PC-9 (cell line): Measurements from ENCODE around the gene SPHK1. TPM values are rescaled to one million over a fixed set of nuclear protein-coding genes. Genes with fewer than 3 reads are reported as not detected.
A peak's percentile ranks its signal among the peaks of the same experiment; 100 is the strongest.

ENCODE experiments used
- BruUV-seq: library from RNA; stranded (reverse); fragments of 400-500 nt; replicated peaks from 2 replicates; lab custom pipeline; 2021; lab: Mats Ljungman, UMichigan
- CTCF ChIA-PET: fragments of 300-600 bp; sonication (Branson Sonifier 250); formaldehyde crosslinking; loops from one replicate; lab custom pipeline; 2022; ENCODE audit warnings: antibody characterized with exemption; lab: Charles Lee
- POLR2A ChIA-PET: fragments of 300-600 bp; sonication (Branson Sonifier 250); formaldehyde crosslinking; loops from one replicate; lab custom pipeline; 2022; ENCODE audit warnings: antibody characterized with exemption; ENCODE audit not compliant: unreplicated experiment; lab: Charles Lee
- DNase-seq, 2 experiments: peaks; one replicate each; pipeline versions ENCODE4 v3.0.0 to v3.0.0-alpha.2; 2015 to 2022; ENCODE audit warnings: mixed read lengths in 1 of 2
- H2AFZ ChIP-seq: fragments of 200-600 bp; sonication (generic); 2 replicates; pipeline ENCODE4 v1.8.1; 2017; ENCODE audit warnings: antibody characterized with exemption
- H3F3A ChIP-seq: fragments of 200-600 bp; sonication (generic); 2 replicates; pipeline ENCODE4 v1.8.1; 2017; ENCODE audit warnings: antibody characterized with exemption, mild to moderate bottlenecking, low read depth; ENCODE audit not compliant: insufficient read depth
- H3K27ac ChIP-seq: fragments of 200-600 bp; sonication (generic); 2 replicates; pipeline ENCODE4 v1.6.1; 2016; ENCODE audit warnings: mixed run types
- H3K27me3 ChIP-seq: fragments of 200-600 bp; sonication (generic); 2 replicates; pipeline ENCODE4 v1.6.1; 2016; ENCODE audit warnings: low read depth, mixed run types; ENCODE audit not compliant: insufficient read depth
- H3K36me3 ChIP-seq: fragments of 200-600 bp; sonication (generic); 2 replicates; pipeline ENCODE4 v1.6.1; 2016; ENCODE audit warnings: low read depth, mixed run types
- H3K4me1 ChIP-seq: fragments of 200-600 bp; sonication (generic); replicated peaks from 2 replicates; pipeline ENCODE4 v1.6.1; 2016; ENCODE audit warnings: mixed run types; ENCODE audit not compliant: insufficient read depth
- H3K4me2 ChIP-seq: fragments of 200-600 bp; sonication (generic); 2 replicates; pipeline ENCODE4 v1.6.1; 2017; ENCODE audit warnings: mixed run types
- H3K4me3 ChIP-seq: fragments of 200-600 bp; sonication (generic); 2 replicates; pipeline ENCODE4 v1.6.1; 2016; ENCODE audit warnings: mixed run types
- H3K79me2 ChIP-seq: fragments of 200-600 bp; sonication (generic); 2 replicates; pipeline ENCODE4 v1.6.1; 2017; ENCODE audit warnings: low read depth, mixed run types
- H3K9me2 ChIP-seq: fragments of 200-600 bp; sonication (generic); 2 replicates; pipeline ENCODE4 v1.8.1; 2017; ENCODE audit warnings: mild to moderate bottlenecking; ENCODE audit not compliant: insufficient read depth
- H3K9me3 ChIP-seq: fragments of 200-600 bp; sonication (generic); 2 replicates; pipeline ENCODE4 v1.8.1; 2016; ENCODE audit warnings: low read depth; ENCODE audit not compliant: insufficient read depth
- H4K20me1 ChIP-seq: fragments of 200-600 bp; sonication (generic); 2 replicates; pipeline ENCODE4 v1.8.1; 2017; ENCODE audit not compliant: insufficient read depth
- EZH2 ChIP-seq: fragments of 200-600 bp; sonication (generic); IDR thresholded peaks from 2 replicates; pipeline ENCODE4 v1.8.0; 2017; ENCODE audit warnings: antibody characterized with exemption, low read depth
- intact Hi-C: fragments of 100-400 bp; cut with micrococcal nuclease; formaldehyde crosslinking; loops from one replicate; pipeline ENCODE4 v1.10.0; 2022; ENCODE audit not compliant: unreplicated experiment
- total RNA-seq: library from RNA; stranded (reverse); gene quantifications from 2 replicates; pipeline ENCODE4 v1.2.3, GENCODE V29; 2021
- TF ChIP-seq, protein P1 (sequence below): fragments of 200-600 bp; sonication (generic); conservative IDR thresholded peaks from 2 replicates; pipeline ENCODE4 v1.6.1; 2017; ENCODE audit warnings: mixed run types, antibody characterized with exemption, mild to moderate bottlenecking, moderate library complexity

The SPHK1 gene
- total RNA-seq, 1 experiment from 2014 or later, result 5.5 TPM

DNA sequence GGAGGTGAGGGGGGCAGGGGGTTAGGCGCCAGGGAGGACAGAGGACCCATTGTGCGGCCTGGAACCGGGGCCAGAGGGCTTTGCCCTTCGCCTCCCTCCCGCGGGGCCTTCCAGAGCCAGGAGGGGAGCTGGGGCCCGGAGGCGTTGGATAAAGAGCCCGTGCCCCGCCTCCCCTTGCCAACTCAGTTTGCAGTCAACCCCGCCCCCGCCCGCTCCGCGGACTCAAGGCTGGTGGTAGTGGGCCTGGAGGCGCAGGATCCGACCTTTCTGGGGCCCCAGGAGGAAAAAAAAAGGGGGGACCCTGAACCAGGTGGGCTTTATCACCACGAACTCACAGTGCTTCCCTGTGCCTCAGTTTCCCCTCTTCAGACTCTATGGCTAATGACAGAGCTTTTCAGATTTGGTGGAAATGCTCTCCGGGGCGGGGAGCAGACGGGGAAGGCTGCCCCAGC, 2.0 kb upstream of the SPHK1 start:
- DNase-seq, result no peak
- Histone ChIP-seq H3K4me3 (peak overlapping the region; percentile 68), H4K20me1 (no peaks in the 10 kb centered on the region), H3K4me1 (peaks cover 4% of the 10 kb centered on the region; the same call in 1 of the 2 replicates), H3K36me3 (no peaks in the 10 kb centered on the region), H3K79me2 (no peaks in the 10 kb centered on the region), H3F3A (no peaks in the 10 kb centered on the region; the same call in 1 of the 2 replicates), H3K9me2 (no peaks in the 10 kb centered on the region), H3K9me3 (no peaks in the 10 kb centered on the region), H3K27ac (no peak overlapping the region), H3K27me3 (no peaks in the 10 kb centered on the region), H3K4me2 (peak overlapping the region; percentile 95), H2AFZ (peak overlapping the region; percentile 83; the same call in 1 of the 2 replicates)
- intact Hi-C loops, result no loop called here
- CTCF ChIA-PET, result interaction anchor here (0.6 kb wide), 3 partner anchors 19 to 41 kb away, joined by 3 to 7 read pairs (median 3); no protein-coding TSS in a partner anchor
- no peak for TF ChIP-seq EZH2
- TF ChIP-seq, protein P1, sequence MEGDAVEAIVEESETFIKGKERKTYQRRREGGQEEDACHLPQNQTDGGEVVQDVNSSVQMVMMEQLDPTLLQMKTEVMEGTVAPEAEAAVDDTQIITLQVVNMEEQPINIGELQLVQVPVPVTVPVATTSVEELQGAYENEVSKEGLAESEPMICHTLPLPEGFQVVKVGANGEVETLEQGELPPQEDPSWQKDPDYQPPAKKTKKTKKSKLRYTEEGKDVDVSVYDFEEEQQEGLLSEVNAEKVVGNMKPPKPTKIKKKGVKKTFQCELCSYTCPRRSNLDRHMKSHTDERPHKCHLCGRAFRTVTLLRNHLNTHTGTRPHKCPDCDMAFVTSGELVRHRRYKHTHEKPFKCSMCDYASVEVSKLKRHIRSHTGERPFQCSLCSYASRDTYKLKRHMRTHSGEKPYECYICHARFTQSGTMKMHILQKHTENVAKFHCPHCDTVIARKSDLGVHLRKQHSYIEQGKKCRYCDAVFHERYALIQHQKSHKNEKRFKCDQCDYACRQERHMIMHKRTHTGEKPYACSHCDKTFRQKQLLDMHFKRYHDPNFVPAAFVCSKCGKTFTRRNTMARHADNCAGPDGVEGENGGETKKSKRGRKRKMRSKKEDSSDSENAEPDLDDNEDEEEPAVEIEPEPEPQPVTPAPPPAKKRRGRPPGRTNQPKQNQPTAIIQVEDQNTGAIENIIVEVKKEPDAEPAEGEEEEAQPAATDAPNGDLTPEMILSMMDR, result no peak
- POLR2A ChIA-PET, result interaction anchor here (0.7 kb wide), 1 partner anchor 79 kb away, joined by 10 read pairs; no protein-coding TSS in a partner anchor
- BruUV-seq, result no TSS peak

DNA sequence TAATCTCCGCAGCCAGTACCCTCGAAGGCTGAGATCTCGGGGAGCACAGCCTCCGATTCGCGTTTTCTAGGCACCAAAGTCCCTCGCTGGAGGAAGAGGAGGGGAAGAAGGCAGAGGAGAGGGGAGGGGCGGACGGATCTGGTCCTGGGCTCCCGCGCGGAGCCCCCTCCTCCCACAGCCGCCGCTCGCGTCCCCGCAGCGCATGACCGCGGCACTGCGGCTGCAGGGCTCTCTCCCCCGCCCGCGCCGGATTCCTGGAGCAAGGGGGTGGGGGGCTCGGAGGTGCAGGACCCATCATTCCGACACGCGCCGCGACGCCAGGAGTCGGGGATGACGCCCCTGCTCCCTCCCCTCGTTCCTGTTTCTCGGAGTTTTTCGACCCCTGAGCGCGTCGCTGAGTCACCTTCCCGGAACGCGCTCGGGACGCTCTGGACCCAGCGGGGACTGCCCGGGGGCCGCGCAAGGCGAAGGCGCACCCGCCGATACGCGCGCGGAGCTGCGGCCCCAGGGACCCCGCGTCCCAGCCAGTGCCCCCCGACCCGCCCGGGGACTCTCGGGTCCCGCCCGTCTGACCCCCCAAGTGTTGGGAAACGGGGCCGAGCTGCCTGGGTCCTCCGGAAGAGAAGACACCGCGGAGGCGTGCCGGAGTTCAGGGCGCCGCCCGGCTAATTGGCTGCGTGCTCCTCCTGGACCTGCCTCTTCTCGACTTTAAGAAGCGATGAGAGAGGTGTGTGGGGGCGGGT, 1.4 kb upstream of the SPHK1 start:
- H3K4me2 ChIP-seq, result peak overlapping the region; percentile 95
- DNase-seq, result peak in 1 of 2 experiments; percentile 59
- CTCF ChIA-PET, result interaction anchor here (0.6 kb wide), 2 partner anchors 20 to 42 kb away, joined by 3 read pairs; no protein-coding TSS in a partner anchor

More for the DNA sequence above, 1.4 kb upstream of the SPHK1 start:
- POLR2A ChIA-PET, result interaction anchor here (0.7 kb wide), 1 partner anchor 79 kb away, joined by 10 read pairs; no protein-coding TSS in a partner anchor
- Histone ChIP-seq H3F3A (no peaks in the 10 kb centered on the region; the same call in 1 of the 2 replicates), H3K4me3 (peak overlapping the region; percentile 68), H4K20me1 (no peaks in the 10 kb centered on the region), H3K9me3 (no peaks in the 10 kb centered on the region), H3K4me1 (peaks cover 4% of the 10 kb centered on the region; the same call in 1 of the 2 replicates), H3K36me3 (no peaks in the 10 kb centered on the region), H3K27ac (no peak overlapping the region), H3K9me2 (no peaks in the 10 kb centered on the region), H3K27me3 (no peaks in the 10 kb centered on the region), H2AFZ (peak overlapping the region; percentile 83), H3K79me2 (no peaks in the 10 kb centered on the region)
- TF ChIP-seq, protein P1, result no peak
- no peak for TF ChIP-seq EZH2
- intact Hi-C loops, result loop anchor here (1.0 kb wide), 1 partner anchor 29 kb away; no protein-coding TSS in a partner anchor
- BruUV-seq, result no TSS peak
